Hindlimb muscle (tissue), 1 donor: Measurements from ENCODE around the gene BICRA. TPM values are rescaled to one million over a fixed set of nuclear protein-coding genes. Genes with fewer than 3 reads are reported as not detected.
"Not testable (repeated sequence)": the region's sequence is repeated elsewhere in the genome, so short reads cannot be mapped to it uniquely, and the experiment has no call there.

ENCODE experiments used
- DNase-seq: peaks from one replicate; pipeline ENCODE4 v3.0.0-alpha.2; 2013
- polyA plus RNA-seq: library from polyadenylated mRNA; unstranded; fragments of 120-200 nt; gene quantifications from one replicate; pipeline ENCODE4 v1.2.1, GENCODE V29; 2013; ENCODE audit not compliant: insufficient read length

BICRA gene
- polyA plus RNA-seq, 1 donor: 13.4 TPM

GRCh38 chr19:47663911-47664771 is 55.2 kb downstream of the BICRA start:
- no peak for DNase-seq

GRCh38 chr19:47668556-47668955 is 59.6 kb downstream of the BICRA start:
- DNase-seq: not testable (repeated sequence)

- DNase-seq: no peak
Measured at GRCh38 chr19:47670736-47671135, 61.8 kb downstream of the BICRA start.

GRCh38 chr19:47671499-47671898 is 62.6 kb downstream of the BICRA start:
- no peak for DNase-seq

- no peak for DNase-seq
Measured at GRCh38 chr19:47673426-47673825, 64.5 kb downstream of the BICRA start.

GRCh38 chr19:47674548-47674947 is 65.6 kb downstream of the BICRA start:
- no peak for DNase-seq

GRCh38 chr19:47675271-47675670 is 66.3 kb downstream of the BICRA start:
- DNase-seq: no peak

GRCh38 chr19:47675859-47676258 is 66.9 kb downstream of the BICRA start:
- no peak for DNase-seq

GRCh38 chr19:47676811-47677210 is 67.9 kb downstream of the BICRA start:
- no peak for DNase-seq

GRCh38 chr19:47679251-47679900 is 70.4 kb downstream of the BICRA start:
- no peak for DNase-seq

- DNase-seq: no peak
Measured at GRCh38 chr19:47679922-47680857, 71.3 kb downstream of the BICRA start.

GRCh38 chr19:47680858-47681332 is 72.0 kb downstream of the BICRA start:
- no peak for DNase-seq

GRCh38 chr19:47681388-47681787 is 72.5 kb downstream of the BICRA start:
- DNase-seq: no peak

- no peak for DNase-seq
Measured at GRCh38 chr19:47681936-47682335, 73.0 kb downstream of the BICRA start.

GRCh38 chr19:47682939-47683338 is 74.0 kb downstream of the BICRA start:
- DNase-seq: no peak

- DNase-seq: no peak
Measured at GRCh38 chr19:47686679-47687450, 77.9 kb downstream of the BICRA start.

GRCh38 chr19:47687906-47688305 is 79.0 kb downstream of the BICRA start:
- DNase-seq: no peak

- DNase-seq: no peak
Measured at GRCh38 chr19:47691090-47691489, 82.2 kb downstream of the BICRA start.

- DNase-seq: no peak
Measured at GRCh38 chr19:47691782-47692181, 82.8 kb downstream of the BICRA start.

- DNase-seq: no peak
Measured at GRCh38 chr19:47693489-47693888, 84.6 kb downstream of the BICRA start.

- DNase-seq: no peak
Measured at GRCh38 chr19:47693903-47694302, 85.0 kb downstream of the BICRA start.
